ENCODE measurements around the gene FBRSL1.

DNA sequence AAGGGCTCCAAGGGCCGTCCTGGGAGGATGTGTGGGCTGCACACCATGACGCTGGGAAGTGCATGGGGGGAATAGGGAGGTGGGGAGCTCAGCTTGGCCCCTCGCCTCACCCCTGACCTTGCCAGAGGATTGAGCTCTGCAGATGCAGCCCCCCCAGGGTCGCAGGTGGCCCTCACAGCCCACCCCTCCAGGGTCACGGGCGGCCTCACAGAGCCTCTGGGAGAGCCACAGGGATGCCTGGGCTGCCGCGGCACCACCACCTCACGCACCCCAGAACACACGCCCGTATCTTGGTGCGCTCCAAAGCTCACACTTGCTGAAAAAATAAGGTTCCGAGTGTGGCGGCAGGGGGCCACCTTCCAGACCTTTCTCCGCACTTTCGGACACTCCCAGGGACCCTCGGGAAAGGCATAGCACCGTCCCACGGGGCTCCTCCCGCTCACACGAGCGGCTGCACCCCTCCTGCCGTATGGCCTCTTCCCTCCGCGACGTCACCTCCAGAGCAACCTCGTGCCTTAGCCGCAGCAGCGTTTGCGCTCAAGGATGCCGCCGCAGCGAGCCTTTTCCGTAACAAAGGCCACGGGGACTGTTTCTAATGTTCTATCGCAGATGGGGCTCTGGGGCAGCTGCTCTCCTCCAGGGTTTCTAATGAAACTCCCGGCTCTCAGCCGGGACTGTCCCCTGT lies 9.9 kb upstream of the FBRSL1 start:
- TF ChIP-seq, protein P1, sequence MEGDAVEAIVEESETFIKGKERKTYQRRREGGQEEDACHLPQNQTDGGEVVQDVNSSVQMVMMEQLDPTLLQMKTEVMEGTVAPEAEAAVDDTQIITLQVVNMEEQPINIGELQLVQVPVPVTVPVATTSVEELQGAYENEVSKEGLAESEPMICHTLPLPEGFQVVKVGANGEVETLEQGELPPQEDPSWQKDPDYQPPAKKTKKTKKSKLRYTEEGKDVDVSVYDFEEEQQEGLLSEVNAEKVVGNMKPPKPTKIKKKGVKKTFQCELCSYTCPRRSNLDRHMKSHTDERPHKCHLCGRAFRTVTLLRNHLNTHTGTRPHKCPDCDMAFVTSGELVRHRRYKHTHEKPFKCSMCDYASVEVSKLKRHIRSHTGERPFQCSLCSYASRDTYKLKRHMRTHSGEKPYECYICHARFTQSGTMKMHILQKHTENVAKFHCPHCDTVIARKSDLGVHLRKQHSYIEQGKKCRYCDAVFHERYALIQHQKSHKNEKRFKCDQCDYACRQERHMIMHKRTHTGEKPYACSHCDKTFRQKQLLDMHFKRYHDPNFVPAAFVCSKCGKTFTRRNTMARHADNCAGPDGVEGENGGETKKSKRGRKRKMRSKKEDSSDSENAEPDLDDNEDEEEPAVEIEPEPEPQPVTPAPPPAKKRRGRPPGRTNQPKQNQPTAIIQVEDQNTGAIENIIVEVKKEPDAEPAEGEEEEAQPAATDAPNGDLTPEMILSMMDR (IDR thresholded peaks at IDR 0.05; ENCODE audit: low read length): no peak
- no peak for TF ChIP-seq EZH2 (optimal IDR thresholded peaks at IDR 0.05; ENCODE audit: low read depth, low read length)
